ENCODE results near the gene ADAM15. TPM values are rescaled to one million over a fixed set of nuclear protein-coding genes. Genes with fewer than 3 reads are reported as not detected.
A peak's percentile ranks its signal among the peaks of the same experiment; 100 is the strongest.

ADAM15 gene
- total and polyA plus RNA-seq, 5 donors from 2014 or later = 9.8 to 31.5 (median 20.6) TPM

- Histone ChIP-seq H3K27ac (ENCODE audit: insufficient read depth, low read length, poor library complexity, severe bottlenecking) (no peak overlapping the region), H3K4me3 (ENCODE audit: low read depth, low read length) (no peak overlapping the region), H3K9me3 (ENCODE audit: control insufficient read depth in 2 of 2, low read length in 2 of 2) (no peaks in the 10 kb centered on the region), H3K27me3 (ENCODE audit: control insufficient read depth, insufficient read depth, low read length) (no peaks in the 10 kb centered on the region), H3K36me3 (ENCODE audit: control insufficient read depth, insufficient read depth, low read length) (no peaks in the 10 kb centered on the region), H3K4me1 (ENCODE audit: control insufficient read depth, insufficient read depth, low read length, poor library complexity, severe bottlenecking) (no peaks in the 10 kb centered on the region)
- Mint-ChIP-seq H3K36me3 (no peaks in the 10 kb centered on the region), H3K4me3 (no peak overlapping the region), H3K4me1 (no peaks in the 10 kb centered on the region), H3K9me3 (peaks cover 0 to 3% (median 0%) of the 10 kb centered on the region in 7 donors), H3K27ac (peak overlapping the region in 1 of 3 donors; percentile 56), H3K27me3 (no peaks in the 10 kb centered on the region)
- ATAC-seq (ENCODE audit: low read depth in 2 of 2) (no peak), DNase-seq (no peak)
These were observed 21.4 kb upstream of the ADAM15 start for GRCh38 chr1:155029513-155030242.

GRCh38 chr1:155030243-155030795 is 20.8 kb upstream of the ADAM15 start:
- H3K27ac Mint-ChIP-seq = no peak overlapping the region
- H3K36me3 Mint-ChIP-seq = no peaks in the 10 kb centered on the region
- Histone ChIP-seq H3K9me3 (ENCODE audit: control insufficient read depth in 2 of 2, low read length in 2 of 2) (no peaks in the 10 kb centered on the region), H3K27ac (ENCODE audit: insufficient read depth, low read length, poor library complexity, severe bottlenecking) (no peak overlapping the region), H3K36me3 (ENCODE audit: control insufficient read depth, insufficient read depth, low read length) (no peaks in the 10 kb centered on the region), H3K4me3 (ENCODE audit: low read depth, low read length) (no peak overlapping the region), H3K27me3 (ENCODE audit: control insufficient read depth, insufficient read depth, low read length) (no peaks in the 10 kb centered on the region), H3K4me1 (ENCODE audit: control insufficient read depth, insufficient read depth, low read length, poor library complexity, severe bottlenecking) (no peaks in the 10 kb centered on the region)
- peaks cover 2% of the 10 kb centered on the region for H3K27me3 Mint-ChIP-seq
- peaks cover 0 to 3% (median 0%) of the 10 kb centered on the region in 7 donors for H3K9me3 Mint-ChIP-seq
- no peak overlapping the region for H3K4me3 Mint-ChIP-seq
- ATAC-seq (ENCODE audit: low read depth in 2 of 2) (no peak), DNase-seq (no peak)
- H3K4me1 Mint-ChIP-seq = no peaks in the 10 kb centered on the region

- no peaks in the 10 kb centered on the region for H3K27me3 ChIP-seq (ENCODE audit: control insufficient read depth, insufficient read depth, low read length)
- H3K9me3 ChIP-seq (ENCODE audit: control insufficient read depth in 2 of 2, low read length in 2 of 2) = no peaks in the 10 kb centered on the region
- ATAC-seq (ENCODE audit: low read depth in 2 of 2) (no peak), DNase-seq (no peak)
- Mint-ChIP-seq H3K4me3 (no peak overlapping the region), H3K9me3 (peaks cover 0 to 3% (median 0%) of the 10 kb centered on the region in 7 donors), H3K27ac (no peak overlapping the region), H3K36me3 (no peaks in the 10 kb centered on the region), H3K27me3 (peaks cover 5% of the 10 kb centered on the region), H3K4me1 (no peaks in the 10 kb centered on the region)
- H3K36me3 ChIP-seq (ENCODE audit: control insufficient read depth, insufficient read depth, low read length) = no peaks in the 10 kb centered on the region
- no peak overlapping the region for H3K27ac ChIP-seq (ENCODE audit: insufficient read depth, low read length, poor library complexity, severe bottlenecking)
- no peak overlapping the region for H3K4me3 ChIP-seq (ENCODE audit: low read depth, low read length)
- H3K4me1 ChIP-seq (ENCODE audit: control insufficient read depth, insufficient read depth, low read length, poor library complexity, severe bottlenecking) = no peaks in the 10 kb centered on the region
These were observed 20.2 kb upstream of the ADAM15 start for GRCh38 chr1:155030899-155031298.

- H3K36me3 ChIP-seq (ENCODE audit: control insufficient read depth, insufficient read depth, low read length) = no peaks in the 10 kb centered on the region
- H3K4me3 ChIP-seq (ENCODE audit: low read depth, low read length) = no peak overlapping the region
- H3K9me3 ChIP-seq (ENCODE audit: control insufficient read depth in 2 of 2, low read length in 2 of 2) = no peaks in the 10 kb centered on the region
- no peak overlapping the region for H3K27ac ChIP-seq (ENCODE audit: insufficient read depth, low read length, poor library complexity, severe bottlenecking)
- H3K27me3 ChIP-seq (ENCODE audit: control insufficient read depth, insufficient read depth, low read length) = no peaks in the 10 kb centered on the region
- no peak overlapping the region for H3K27ac Mint-ChIP-seq
- no peaks in the 10 kb centered on the region for H3K36me3 Mint-ChIP-seq
- H3K9me3 Mint-ChIP-seq = peaks cover 0 to 3% (median 0%) of the 10 kb centered on the region in 7 donors
- H3K27me3 Mint-ChIP-seq = peaks cover 20% of the 10 kb centered on the region
- no peaks in the 10 kb centered on the region for H3K4me1 Mint-ChIP-seq
- ATAC-seq (ENCODE audit: low read depth in 2 of 2) = no peak
- DNase-seq = no peak
- no peaks in the 10 kb centered on the region for H3K4me1 ChIP-seq (ENCODE audit: control insufficient read depth, insufficient read depth, low read length, poor library complexity, severe bottlenecking)
- H3K4me3 Mint-ChIP-seq = no peak overlapping the region
These were observed 18.2 kb upstream of the ADAM15 start for GRCh38 chr1:155032886-155033285.

- Mint-ChIP-seq H3K27ac (no peak within 1 kb of the TSS), H3K4me1 (no peaks in the 10 kb centered on the region), H3K9me3 (peaks cover 0 to 3% (median 0%) of the 10 kb centered on the region in 7 donors), H3K36me3 (no peaks in the 10 kb centered on the region), H3K27me3 (peaks cover 22% of the 10 kb centered on the region), H3K4me3 (no peak within 1 kb of the TSS)
- Histone ChIP-seq H3K4me1 (ENCODE audit: control insufficient read depth, insufficient read depth, low read length, poor library complexity, severe bottlenecking) (no peaks in the 10 kb centered on the region), H3K9me3 (ENCODE audit: control insufficient read depth in 2 of 2, low read length in 2 of 2) (no peaks in the 10 kb centered on the region), H3K27me3 (ENCODE audit: control insufficient read depth, insufficient read depth, low read length) (peaks cover 3% of the 10 kb centered on the region), H3K4me3 (ENCODE audit: low read depth, low read length) (no peak within 1 kb of the TSS), H3K36me3 (ENCODE audit: control insufficient read depth, insufficient read depth, low read length) (no peaks in the 10 kb centered on the region), H3K27ac (ENCODE audit: insufficient read depth, low read length, poor library complexity, severe bottlenecking) (no peak within 1 kb of the TSS)
- ATAC-seq (ENCODE audit: low read depth in 2 of 2) (no peak), DNase-seq (no peak)
These were observed 17.6 kb upstream of the ADAM15 start, which contains the start of the genes DCST1 and DCST2 for GRCh38 chr1:155033524-155033923. Gene DCST1, plus strand, starts transcription at chr1:155033824. Its CDS starts 213 bp downstream, at chr1:155034037. Gene DCST2, minus strand, starts transcription at chr1:155033781. Its CDS starts 80 bp downstream, at chr1:155033701.

GRCh38 chr1:155034318-155035208 is 16.6 kb upstream of the ADAM15 start:
- Mint-ChIP-seq H3K4me1 (no peaks in the 10 kb centered on the region), H3K4me3 (no peak overlapping the region), H3K9me3 (no peaks in the 10 kb centered on the region), H3K27me3 (peaks cover 22% of the 10 kb centered on the region), H3K27ac (no peak overlapping the region), H3K36me3 (no peaks in the 10 kb centered on the region)
- Histone ChIP-seq H3K4me3 (ENCODE audit: low read depth, low read length) (no peak overlapping the region), H3K9me3 (ENCODE audit: control insufficient read depth in 2 of 2, low read length in 2 of 2) (no peaks in the 10 kb centered on the region), H3K27ac (ENCODE audit: insufficient read depth, low read length, poor library complexity, severe bottlenecking) (no peak overlapping the region), H3K27me3 (ENCODE audit: control insufficient read depth, insufficient read depth, low read length) (peaks cover 3% of the 10 kb centered on the region), H3K4me1 (ENCODE audit: control insufficient read depth, insufficient read depth, low read length, poor library complexity, severe bottlenecking) (no peaks in the 10 kb centered on the region), H3K36me3 (ENCODE audit: control insufficient read depth, insufficient read depth, low read length) (no peaks in the 10 kb centered on the region)
- DNase-seq (no peak), ATAC-seq (ENCODE audit: low read depth in 2 of 2) (no peak)

- Histone ChIP-seq H3K4me1 (ENCODE audit: control insufficient read depth, insufficient read depth, low read length, poor library complexity, severe bottlenecking) (no peaks in the 10 kb centered on the region), H3K36me3 (ENCODE audit: control insufficient read depth, insufficient read depth, low read length) (no peaks in the 10 kb centered on the region), H3K27me3 (ENCODE audit: control insufficient read depth, insufficient read depth, low read length) (peaks cover 3% of the 10 kb centered on the region), H3K4me3 (ENCODE audit: low read depth, low read length) (no peak overlapping the region), H3K27ac (ENCODE audit: insufficient read depth, low read length, poor library complexity, severe bottlenecking) (no peak overlapping the region), H3K9me3 (ENCODE audit: control insufficient read depth in 2 of 2, low read length in 2 of 2) (no peaks in the 10 kb centered on the region)
- DNase-seq = no peak
- Mint-ChIP-seq H3K27me3 (peaks cover 22% of the 10 kb centered on the region), H3K4me3 (no peak overlapping the region), H3K4me1 (no peaks in the 10 kb centered on the region), H3K27ac (no peak overlapping the region), H3K36me3 (no peaks in the 10 kb centered on the region), H3K9me3 (no peaks in the 10 kb centered on the region)
- no peak for ATAC-seq (ENCODE audit: low read depth in 2 of 2)
These were observed 15.2 kb upstream of the ADAM15 start for GRCh38 chr1:155035936-155036335.
